ENCODE data around the gene SLC20A1.

DNA sequence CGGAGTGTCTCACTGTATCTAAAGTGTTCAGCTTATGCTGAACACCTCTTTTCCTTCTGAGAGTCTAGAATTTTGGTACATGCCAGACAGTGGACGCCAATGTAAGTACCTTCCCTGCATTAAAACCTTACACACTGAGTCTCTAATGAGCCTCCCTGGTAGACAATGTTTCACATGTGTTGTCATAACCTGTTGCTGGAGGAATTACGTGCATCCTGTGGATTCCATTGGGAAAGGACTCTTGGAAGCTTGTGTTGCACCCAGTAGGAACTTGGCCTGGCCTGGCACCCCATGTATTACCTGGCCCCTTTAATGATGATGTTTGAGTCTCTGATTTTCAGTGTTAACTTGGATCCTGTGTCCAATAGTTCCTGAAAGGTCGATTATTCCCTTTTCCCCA is 40.8 kb upstream of the SLC20A1 start:
- TF ChIP-seq, protein P1, sequence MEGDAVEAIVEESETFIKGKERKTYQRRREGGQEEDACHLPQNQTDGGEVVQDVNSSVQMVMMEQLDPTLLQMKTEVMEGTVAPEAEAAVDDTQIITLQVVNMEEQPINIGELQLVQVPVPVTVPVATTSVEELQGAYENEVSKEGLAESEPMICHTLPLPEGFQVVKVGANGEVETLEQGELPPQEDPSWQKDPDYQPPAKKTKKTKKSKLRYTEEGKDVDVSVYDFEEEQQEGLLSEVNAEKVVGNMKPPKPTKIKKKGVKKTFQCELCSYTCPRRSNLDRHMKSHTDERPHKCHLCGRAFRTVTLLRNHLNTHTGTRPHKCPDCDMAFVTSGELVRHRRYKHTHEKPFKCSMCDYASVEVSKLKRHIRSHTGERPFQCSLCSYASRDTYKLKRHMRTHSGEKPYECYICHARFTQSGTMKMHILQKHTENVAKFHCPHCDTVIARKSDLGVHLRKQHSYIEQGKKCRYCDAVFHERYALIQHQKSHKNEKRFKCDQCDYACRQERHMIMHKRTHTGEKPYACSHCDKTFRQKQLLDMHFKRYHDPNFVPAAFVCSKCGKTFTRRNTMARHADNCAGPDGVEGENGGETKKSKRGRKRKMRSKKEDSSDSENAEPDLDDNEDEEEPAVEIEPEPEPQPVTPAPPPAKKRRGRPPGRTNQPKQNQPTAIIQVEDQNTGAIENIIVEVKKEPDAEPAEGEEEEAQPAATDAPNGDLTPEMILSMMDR (IDR thresholded peaks at IDR 0.05), result no peak
- no peak for TF ChIP-seq POLR2A (IDR thresholded peaks at IDR 0.05)

All from heart left ventricle (tissue), 13 donors.